ENCODE data around the gene CDC45. TPM values are rescaled to one million over a fixed set of nuclear protein-coding genes. Genes with fewer than 3 reads are reported as not detected.

The CDC45 gene
- total and polyA plus RNA-seq, 2 donors (not counting 1 experiment from before 2014, with no cell fraction given): 3.8 to 12.0 TPM

DNA sequence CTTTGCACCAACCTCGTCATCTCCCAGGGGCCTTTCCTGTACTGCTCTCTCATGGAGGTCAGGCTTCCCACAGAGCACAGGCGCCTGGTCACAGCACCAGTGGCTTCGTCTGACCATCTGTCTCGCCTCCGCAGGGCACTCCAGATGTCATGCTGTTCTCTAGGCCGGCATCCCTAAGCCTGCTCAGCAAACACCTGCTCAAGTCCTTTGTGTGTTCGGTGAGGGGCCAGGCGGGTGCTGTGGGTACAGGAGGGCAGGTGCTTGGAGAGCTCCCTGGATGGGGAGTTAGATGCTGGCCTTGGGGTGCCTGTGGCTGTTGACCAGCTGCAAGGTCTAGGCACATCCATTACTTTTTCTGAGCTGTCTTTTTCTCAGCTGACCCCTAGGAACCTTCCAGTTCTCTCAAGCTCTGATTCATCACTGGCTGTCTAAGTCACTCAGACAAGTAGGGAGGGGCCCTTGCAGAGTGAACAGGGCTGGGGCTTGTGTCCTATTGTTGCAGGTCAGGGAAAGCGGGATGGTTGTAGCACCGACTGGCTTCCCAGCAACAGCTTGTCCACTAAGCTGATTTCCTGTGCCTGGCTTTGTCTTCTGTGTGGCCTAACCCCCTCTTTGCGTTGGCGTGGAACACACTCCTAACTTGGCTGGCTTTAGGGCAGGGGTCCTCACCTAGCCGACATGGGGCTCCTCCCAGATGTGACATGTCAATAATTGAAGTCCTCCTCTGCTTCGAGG, 35.3 kb downstream of the CDC45 start:
- TF ChIP-seq EZH2 (IDR thresholded peaks at IDR 0.05; ENCODE audit: low read length, missing control alignments) (no peak), CTCF (conservative IDR thresholded peaks at IDR 0.05 in 1 of 2, IDR thresholded peaks at IDR 0.05 in 1 of 2; ENCODE audit: low read depth in 1 of 2, low read length in 2 of 2) (no peak)
- no peak overlapping the region for H3K9ac ChIP-seq (ENCODE audit: insufficient read depth, low read length)
- H3K9me3 ChIP-seq (ENCODE audit: control insufficient read depth, insufficient read depth, low read depth, low read length): no peaks in the 10 kb centered on the region
- H4K20me1 ChIP-seq (ENCODE audit: control insufficient read depth, extremely low read depth, insufficient read depth, low read length): no peaks in the 10 kb centered on the region
- no peaks in the 10 kb centered on the region for H3K4me1 ChIP-seq (ENCODE audit: control insufficient read depth, extremely low read depth, insufficient read depth, low read length)
- no peak for DNase-seq (ENCODE audit: low read depth in 2 of 2)
- H3K79me2 ChIP-seq (ENCODE audit: control insufficient read depth, insufficient read depth, low read length): no peaks in the 10 kb centered on the region
- H2AFZ ChIP-seq (ENCODE audit: low read length): no peak overlapping the region
- no peak overlapping the region for H3K4me2 ChIP-seq (ENCODE audit: extremely low read depth, insufficient read depth, low read length)
- H3K27me3 ChIP-seq (ENCODE audit: control insufficient read depth, insufficient read depth, low read length): no peaks in the 10 kb centered on the region
- H3K27ac ChIP-seq (ENCODE audit: insufficient read depth, low read length): no peak overlapping the region
- H3K4me3 ChIP-seq (replicated peaks in 1 of 4; ENCODE audit: control extremely low read depth in 1 of 4, insufficient read depth in 1 of 4, low read depth in 3 of 4, low read length in 4 of 4): no peak overlapping the region
- H3K36me3 ChIP-seq (ENCODE audit: control insufficient read depth, insufficient read depth, low read length): peaks cover 2% of the 10 kb centered on the region

- no peaks in the 10 kb centered on the region for H3K79me2 ChIP-seq (ENCODE audit: control insufficient read depth, insufficient read depth, low read length)
- H3K36me3 ChIP-seq (ENCODE audit: control insufficient read depth, insufficient read depth, low read length): peaks cover 2% of the 10 kb centered on the region
- no peaks in the 10 kb centered on the region for H3K9me3 ChIP-seq (ENCODE audit: control insufficient read depth, insufficient read depth, low read depth, low read length)
- no peak overlapping the region for H3K9ac ChIP-seq (ENCODE audit: insufficient read depth, low read length)
- no peak overlapping the region for H3K4me3 ChIP-seq (replicated peaks in 1 of 4; ENCODE audit: control extremely low read depth in 1 of 4, insufficient read depth in 1 of 4, low read depth in 3 of 4, low read length in 4 of 4)
- no peak overlapping the region for H3K27ac ChIP-seq (ENCODE audit: insufficient read depth, low read length)
- H2AFZ ChIP-seq (ENCODE audit: low read length): no peak overlapping the region
- no peak overlapping the region for H3K4me2 ChIP-seq (ENCODE audit: extremely low read depth, insufficient read depth, low read length)
- no peaks in the 10 kb centered on the region for H3K27me3 ChIP-seq (ENCODE audit: control insufficient read depth, insufficient read depth, low read length)
- TF ChIP-seq EZH2 (IDR thresholded peaks at IDR 0.05; ENCODE audit: low read length, missing control alignments) (no peak), CTCF (conservative IDR thresholded peaks at IDR 0.05 in 1 of 2, IDR thresholded peaks at IDR 0.05 in 1 of 2; ENCODE audit: low read depth in 1 of 2, low read length in 2 of 2) (no peak)
- no peak for DNase-seq (ENCODE audit: low read depth in 2 of 2)
- H4K20me1 ChIP-seq (ENCODE audit: control insufficient read depth, extremely low read depth, insufficient read depth, low read length): no peaks in the 10 kb centered on the region
- H3K4me1 ChIP-seq (ENCODE audit: control insufficient read depth, extremely low read depth, insufficient read depth, low read length): no peaks in the 10 kb centered on the region
These were observed 36.1 kb downstream of the CDC45 start for GRCh38 chr22:19515654-19516377.

DNA sequence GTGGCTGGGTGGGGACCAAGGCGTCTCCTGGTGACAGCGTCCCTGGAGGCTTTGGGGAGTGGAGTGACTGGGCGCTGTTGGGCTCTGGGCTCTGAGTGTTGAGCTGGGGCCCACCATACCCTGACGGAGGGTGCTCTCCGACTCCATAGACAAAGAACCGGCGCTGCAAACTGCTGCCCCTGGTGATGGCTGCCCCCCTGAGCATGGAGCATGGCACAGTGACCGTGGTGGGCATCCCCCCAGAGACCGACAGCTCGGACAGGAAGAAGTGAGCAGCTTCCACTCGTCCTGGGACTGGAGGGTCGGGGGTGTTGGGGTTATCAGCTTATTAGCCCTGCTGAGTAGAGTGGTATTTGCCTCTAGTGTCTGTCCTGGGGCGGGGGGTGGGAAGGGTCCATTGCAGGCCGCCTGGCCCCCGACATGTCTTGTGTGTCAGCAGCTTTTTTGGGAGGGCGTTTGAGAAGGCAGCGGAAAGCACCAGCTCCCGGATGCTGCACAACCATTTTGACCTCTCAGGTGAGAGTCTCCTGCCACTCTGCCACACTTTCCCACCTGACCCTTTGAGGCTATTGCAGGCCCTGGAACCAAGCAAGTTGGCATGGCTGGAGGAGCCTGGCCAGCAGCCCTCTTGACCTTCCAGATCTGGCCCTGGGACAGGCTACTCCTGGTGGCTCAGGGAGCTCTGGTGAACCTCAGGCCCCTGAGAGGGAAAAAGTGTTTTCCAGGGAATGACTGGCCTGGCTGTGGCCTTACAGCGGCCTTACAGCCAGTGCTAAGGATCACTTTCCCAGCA, 36.9 kb downstream of the CDC45 start:
- Histone ChIP-seq H3K27ac (ENCODE audit: insufficient read depth, low read length) (no peak overlapping the region), H3K4me2 (ENCODE audit: extremely low read depth, insufficient read depth, low read length) (no peak overlapping the region), H3K79me2 (ENCODE audit: control insufficient read depth, insufficient read depth, low read length) (no peaks in the 10 kb centered on the region), H2AFZ (ENCODE audit: low read length) (no peak overlapping the region), H3K36me3 (ENCODE audit: control insufficient read depth, insufficient read depth, low read length) (peaks cover 2% of the 10 kb centered on the region), H3K27me3 (ENCODE audit: control insufficient read depth, insufficient read depth, low read length) (no peaks in the 10 kb centered on the region), H3K4me1 (ENCODE audit: control insufficient read depth, extremely low read depth, insufficient read depth, low read length) (no peaks in the 10 kb centered on the region), H3K9me3 (ENCODE audit: control insufficient read depth, insufficient read depth, low read depth, low read length) (no peaks in the 10 kb centered on the region), H4K20me1 (ENCODE audit: control insufficient read depth, extremely low read depth, insufficient read depth, low read length) (no peaks in the 10 kb centered on the region), H3K9ac (ENCODE audit: insufficient read depth, low read length) (no peak overlapping the region), H3K4me3 (replicated peaks in 1 of 4; ENCODE audit: control extremely low read depth in 1 of 4, insufficient read depth in 1 of 4, low read depth in 3 of 4, low read length in 4 of 4) (no peak overlapping the region)
- no peak for DNase-seq (ENCODE audit: low read depth in 2 of 2)
- no peak for TF ChIP-seq EZH2 (IDR thresholded peaks at IDR 0.05; ENCODE audit: low read length, missing control alignments)
- no peak for TF ChIP-seq CTCF (conservative IDR thresholded peaks at IDR 0.05 in 1 of 2, IDR thresholded peaks at IDR 0.05 in 1 of 2; ENCODE audit: low read depth in 1 of 2, low read length in 2 of 2)

Measured in fibroblast of lung (primary cell).